Naive thymus-derived CD8-positive, alpha-beta T cell (primary cell): ENCODE data around the gene TAL1. TPM values are rescaled to one million over a fixed set of nuclear protein-coding genes. Genes with fewer than 3 reads are reported as not detected.

Source experiments
- ATAC-seq, 2 donors: fragments of 150-1000 bp; cut with Tn5 transposase in 1 of 2; sonication (Bioruptor Pico), chemical (Tn5 transposase) in 1 of 2; 1 replicate in 1 of 2; 2 replicates in 1 of 2; pipeline ENCODE4 v1.10.0; 2021; ENCODE audit warnings: mild to moderate bottlenecking in 2 of 2, moderate library complexity in 2 of 2
- POLR2A ChIA-PET: fragments of 350-600 bp; sonication (Branson Sonifier 250); formaldehyde crosslinking; loops from one replicate; lab custom pipeline; 2021; ENCODE audit warnings: antibody characterized with exemption; lab: Charles Lee
- DNase-seq, 10 donors: peaks; one replicate each; pipeline versions ENCODE4 v3.0.0 to v3.0.0-alpha.2; 2020 to 2022
- H3K27ac Mint-ChIP-seq, 10 donors: one replicate each; pipeline ENCODE4 v1.8.0; 2020 to 2022; ENCODE audit warnings: mild to moderate bottlenecking in 10 of 10, mixed read lengths in 10 of 10, moderate library complexity in 4 of 10, inconsistent platforms in 1 of 10
- H3K27me3 Mint-ChIP-seq, 5 donors: one replicate each; pipeline ENCODE4 v1.8.0; 2021 to 2022; ENCODE audit warnings: mixed read lengths in 5 of 5
- H3K36me3 Mint-ChIP-seq, 3 donors: one replicate each; pipeline ENCODE4 v1.8.0; 2020 to 2022; ENCODE audit warnings: mixed read lengths in 3 of 3, mild to moderate bottlenecking in 2 of 3, inconsistent platforms in 1 of 3
- H3K4me1 Mint-ChIP-seq, 4 donors: one replicate each; pipeline ENCODE4 v1.8.0; 2021 to 2022; ENCODE audit warnings: mixed read lengths in 4 of 4
- H3K4me3 Mint-ChIP-seq, 10 donors: one replicate each; pipeline ENCODE4 v1.8.0; 2020 to 2022; ENCODE audit warnings: mild to moderate bottlenecking in 10 of 10, mixed read lengths in 10 of 10, moderate library complexity in 6 of 10, inconsistent platforms in 1 of 10
- H3K9me3 Mint-ChIP-seq, 9 donors: one replicate each; pipeline ENCODE4 v1.8.0; 2020 to 2022; ENCODE audit warnings: mixed read lengths in 9 of 9, mild to moderate bottlenecking in 3 of 9, inconsistent platforms in 1 of 9, moderate library complexity in 1 of 9
- polyA plus RNA-seq, 3 donors: library from polyadenylated mRNA; unstranded; fragments of 300-500 nt; fragmentation: Illumina TruSeq; gene quantifications; one replicate each; pipeline ENCODE4 v1.2.3, GENCODE V29; 2021
- total RNA-seq, 8 experiments: library from RNA in 2 of 8; stranded (reverse) in 2 of 8; gene quantifications; one replicate each; pipeline ENCODE4 v1.2.3 and lab custom pipeline; 2021 to 2026

The TAL1 gene
- total and polyA plus RNA-seq, 5 experiments from 2014 or later: not detected

DNA sequence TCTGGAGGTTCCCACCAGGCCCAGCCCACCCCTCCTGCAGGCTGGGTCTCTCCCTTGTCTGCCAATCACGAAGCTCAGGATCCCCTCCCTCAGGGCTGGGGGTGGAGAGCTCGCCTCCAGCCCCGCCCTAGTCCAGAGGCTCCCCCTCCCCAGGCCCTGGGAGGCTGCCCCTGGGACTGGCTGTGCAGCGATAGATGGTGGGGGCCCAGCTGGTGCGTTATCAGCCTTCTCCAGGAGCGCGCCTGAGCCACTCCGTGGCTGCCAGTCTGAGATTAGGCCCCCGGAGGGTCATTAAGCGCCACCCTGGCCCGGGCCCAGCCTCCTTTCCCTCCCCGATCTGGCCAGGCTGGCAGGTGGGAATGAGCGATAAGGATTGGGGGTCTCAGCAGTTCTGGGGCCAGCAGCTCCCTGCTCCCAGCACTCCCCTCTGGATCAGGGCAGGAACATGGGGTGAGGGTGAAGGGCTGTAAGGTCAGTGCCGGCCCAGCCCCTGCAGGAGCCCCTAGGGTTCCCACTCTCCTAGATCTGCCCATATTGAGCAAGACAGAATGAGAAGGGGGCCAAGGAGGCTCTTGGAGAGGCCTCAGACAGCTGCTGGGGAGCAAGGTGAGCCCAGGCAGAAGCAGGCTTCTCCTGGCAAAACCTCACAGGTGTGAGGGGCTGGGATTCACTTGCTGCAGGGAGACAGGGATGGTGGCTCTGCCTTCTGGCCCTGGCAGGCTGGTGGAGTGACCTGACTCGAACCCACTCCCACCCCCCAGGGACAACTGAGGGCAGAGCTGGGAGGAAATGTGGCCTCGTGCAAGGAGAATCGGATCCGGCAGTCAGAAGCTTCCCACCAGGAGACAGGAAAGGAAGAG lies 50.7 kb downstream of the TAL1 start:
- no peak for DNase-seq
- Mint-ChIP-seq H3K9me3 (no peaks in the 10 kb centered on the region), H3K27ac (no peak overlapping the region), H3K27me3 (peaks cover 17 to 84% (median 52%) of the 10 kb centered on the region in 5 donors), H3K36me3 (no peaks in the 10 kb centered on the region), H3K4me1 (peaks cover 10 to 11% (median 11%) of the 10 kb centered on the region in 4 donors), H3K4me3 (peak overlapping the region in 1 of 10 donors; percentile 56)
- no peak for ATAC-seq
- POLR2A ChIA-PET: no interaction called here

DNA sequence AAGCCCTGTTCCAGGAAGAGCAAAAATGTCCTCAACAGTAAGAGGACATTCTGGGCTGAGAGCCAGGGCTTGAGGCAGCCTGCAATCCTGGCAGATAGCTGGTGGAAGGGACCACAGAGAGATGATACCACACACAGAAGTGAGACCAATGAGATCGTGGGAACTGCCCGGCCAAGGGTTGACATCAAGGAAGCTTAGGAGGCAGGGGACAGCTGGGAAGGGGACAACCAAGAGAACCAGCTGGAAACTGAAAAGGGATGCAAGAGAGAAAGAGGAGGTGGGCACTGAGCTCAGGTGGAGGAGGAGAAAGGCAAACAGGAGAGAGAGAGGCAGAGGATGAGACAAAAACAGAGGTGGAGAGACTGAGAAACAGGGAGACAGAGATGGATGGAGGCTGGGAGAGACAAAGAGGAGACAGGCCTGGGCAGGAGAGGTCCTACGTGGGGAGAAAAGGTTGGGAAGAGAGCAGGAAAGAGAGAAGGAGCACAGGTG lies 51.4 kb downstream of the TAL1 start:
- Mint-ChIP-seq H3K9me3 (no peaks in the 10 kb centered on the region), H3K4me3 (peak overlapping the region in 1 of 10 donors; percentile 56), H3K4me1 (peaks cover 10 to 13% (median 12%) of the 10 kb centered on the region in 4 donors), H3K27me3 (peaks cover 17 to 84% (median 56%) of the 10 kb centered on the region in 5 donors), H3K36me3 (no peaks in the 10 kb centered on the region), H3K27ac (peak overlapping the region in 1 of 10 donors; percentile 53)
- POLR2A ChIA-PET: no interaction called here
- ATAC-seq: no peak
- DNase-seq: no peak

DNA sequence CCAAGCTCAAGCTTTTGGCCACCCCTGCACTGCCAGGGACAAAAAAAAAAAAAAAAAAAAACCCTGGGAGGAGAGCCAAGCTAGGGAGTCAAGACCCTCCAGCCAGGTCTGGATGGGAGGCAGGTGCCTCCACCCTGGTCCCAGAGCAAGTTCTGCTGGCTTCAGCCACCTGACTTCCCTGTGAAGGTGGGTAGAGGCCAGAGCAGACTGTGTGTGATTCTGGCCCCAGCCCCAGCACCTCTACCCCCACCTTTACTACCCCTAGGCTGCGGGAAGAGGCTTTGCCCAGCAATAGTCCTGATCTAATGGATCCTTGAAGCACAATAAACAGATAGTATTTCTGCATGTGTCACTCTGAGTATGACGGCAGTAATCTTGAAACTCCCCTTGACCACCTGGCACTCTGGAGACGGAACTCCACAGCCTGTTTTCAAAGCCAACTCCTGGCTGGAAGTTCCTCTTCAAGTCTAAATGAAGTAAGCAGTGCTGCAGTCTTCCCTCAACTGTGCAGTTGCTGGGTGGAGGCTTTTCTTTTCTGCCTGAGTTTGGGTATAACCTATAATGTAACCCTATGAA lies 51.9 kb downstream of the TAL1 start:
- H3K27me3 Mint-ChIP-seq: peaks cover 17 to 84% (median 54%) of the 10 kb centered on the region in 5 donors
- peak overlapping the region in 4 of 10 donors; percentile 3 to 73 (median 34) for H3K4me3 Mint-ChIP-seq

DNA sequence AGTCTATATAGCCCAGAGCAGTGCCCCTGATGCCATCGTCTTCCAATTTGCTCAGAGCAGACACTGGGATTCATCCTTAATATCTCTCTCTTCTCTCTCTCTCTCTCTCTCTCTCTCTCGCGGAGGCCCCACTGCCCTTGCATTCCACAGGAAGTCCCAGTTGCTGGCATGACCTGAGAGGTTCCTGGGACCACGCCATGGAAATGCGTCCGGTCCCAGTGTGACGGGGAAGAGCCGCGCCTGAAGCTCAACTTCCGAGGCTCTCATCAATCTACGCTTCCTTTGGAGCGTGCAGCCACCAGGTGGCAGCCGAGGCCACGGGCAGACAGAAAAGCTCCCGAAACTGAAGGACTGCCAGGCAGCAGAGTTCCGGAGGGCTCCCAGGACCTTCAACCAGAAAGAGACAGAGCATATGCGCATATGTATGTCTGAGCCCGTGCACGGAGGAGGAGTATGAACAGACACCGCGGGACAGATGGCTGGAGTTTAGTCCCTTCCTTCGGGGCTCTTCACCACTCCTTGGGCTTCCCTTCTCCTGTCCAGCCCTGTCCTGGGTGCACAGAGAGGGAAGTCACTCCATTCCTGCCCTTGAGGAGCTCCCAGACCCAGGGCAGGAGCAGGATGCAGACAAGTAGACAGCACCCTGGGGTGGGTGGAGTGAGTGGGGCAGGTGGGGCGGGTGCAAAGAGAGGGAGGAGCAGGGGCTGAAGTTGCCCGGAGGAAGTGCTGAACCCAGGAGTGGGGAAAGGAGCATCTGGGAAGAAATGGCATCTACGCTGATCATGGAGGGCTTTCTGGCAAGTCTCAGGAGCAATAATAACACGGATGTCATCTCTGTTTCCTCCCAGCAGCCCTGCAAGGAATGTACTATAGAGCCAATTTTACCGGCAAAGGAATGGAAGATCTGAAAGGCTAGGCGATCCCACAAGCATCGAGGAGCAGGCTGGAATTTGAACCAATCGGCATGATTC lies 52.7 kb downstream of the TAL1 start:
- peaks cover 11 to 20% (median 14%) of the 10 kb centered on the region in 4 donors for H3K4me1 Mint-ChIP-seq
- no peaks in the 10 kb centered on the region for H3K36me3 Mint-ChIP-seq
- peak overlapping the region in 4 of 10 donors; percentile 54 to 96 (median 84) for H3K27ac Mint-ChIP-seq
- peak; percentile 36 to 74 (median 52) for DNase-seq
- peaks cover 17 to 84% (median 51%) of the 10 kb centered on the region in 5 donors for H3K27me3 Mint-ChIP-seq
- ATAC-seq: peak; percentile 71 to 72
- POLR2A ChIA-PET: no interaction called here
- peak overlapping the region; percentile 62 to 92 (median 78) for H3K4me3 Mint-ChIP-seq
- H3K9me3 Mint-ChIP-seq: no peaks in the 10 kb centered on the region

More for the DNA sequence above, 51.9 kb downstream of the TAL1 start:
- POLR2A ChIA-PET: no interaction called here
- Mint-ChIP-seq H3K4me1 (peaks cover 11 to 18% (median 14%) of the 10 kb centered on the region in 4 donors), H3K36me3 (no peaks in the 10 kb centered on the region), H3K27ac (no peak overlapping the region), H3K9me3 (no peaks in the 10 kb centered on the region)
- ATAC-seq (no peak), DNase-seq (no peak)

DNA sequence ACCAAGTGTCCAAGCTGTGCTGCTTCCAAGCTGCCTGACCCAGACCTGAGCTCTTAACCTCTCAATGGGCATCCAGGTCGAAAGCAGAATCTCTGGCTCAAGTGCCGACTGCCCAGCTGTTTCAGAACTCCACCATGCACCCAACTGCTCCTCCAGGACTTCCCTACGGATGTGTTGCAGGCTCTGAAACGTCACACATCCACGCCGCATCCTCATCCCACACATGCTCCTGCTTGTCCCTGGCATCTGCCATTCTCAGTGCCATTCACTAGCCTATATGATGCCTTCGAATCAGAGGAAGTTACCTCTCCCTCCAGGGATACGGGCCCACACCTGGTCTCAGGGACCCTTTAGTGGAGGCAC lies 53.4 kb downstream of the TAL1 start:
- H3K36me3 Mint-ChIP-seq: no peaks in the 10 kb centered on the region
- POLR2A ChIA-PET: no interaction called here
- H3K27me3 Mint-ChIP-seq: peaks cover 17 to 89% (median 55%) of the 10 kb centered on the region in 5 donors
- H3K27ac Mint-ChIP-seq: peak overlapping the region in 2 of 10 donors; percentile 84 to 96
- ATAC-seq (no peak), DNase-seq (no peak)
- H3K9me3 Mint-ChIP-seq: peaks cover 0 to 1% (median 0%) of the 10 kb centered on the region in 9 donors
- H3K4me1 Mint-ChIP-seq: peaks cover 11 to 20% (median 14%) of the 10 kb centered on the region in 4 donors
- peak overlapping the region in 3 of 10 donors; percentile 62 to 92 (median 89) for H3K4me3 Mint-ChIP-seq

DNA sequence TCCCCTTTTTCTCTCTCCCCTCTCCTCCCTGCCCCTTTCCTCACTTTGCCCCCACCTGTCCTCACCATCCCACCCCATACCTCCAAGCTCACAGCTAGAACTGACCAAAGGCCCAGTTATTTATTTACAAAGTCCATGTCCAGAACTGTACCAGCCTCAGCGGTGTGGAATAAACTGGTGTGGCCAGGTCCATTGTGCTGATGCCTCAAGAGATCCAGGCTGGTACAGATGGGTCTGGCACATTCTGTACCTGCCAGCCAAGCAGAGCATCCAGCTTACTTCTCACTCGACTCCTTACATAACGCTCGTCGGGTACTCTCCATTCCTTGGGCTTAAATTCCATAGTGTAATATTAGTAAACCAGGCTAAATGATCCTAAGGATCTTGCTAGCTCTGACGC lies 54.0 kb downstream of the TAL1 start:
- H3K9me3 Mint-ChIP-seq: peaks cover 0 to 1% (median 0%) of the 10 kb centered on the region in 9 donors
- no peak overlapping the region for H3K4me3 Mint-ChIP-seq
- ATAC-seq: no peak
- H3K27me3 Mint-ChIP-seq: peaks cover 18 to 89% (median 55%) of the 10 kb centered on the region in 5 donors
- peaks cover 11 to 20% (median 14%) of the 10 kb centered on the region in 4 donors for H3K4me1 Mint-ChIP-seq
- H3K27ac Mint-ChIP-seq: no peak overlapping the region
- no peak for DNase-seq
- H3K36me3 Mint-ChIP-seq: no peaks in the 10 kb centered on the region
- POLR2A ChIA-PET: no interaction called here

DNA sequence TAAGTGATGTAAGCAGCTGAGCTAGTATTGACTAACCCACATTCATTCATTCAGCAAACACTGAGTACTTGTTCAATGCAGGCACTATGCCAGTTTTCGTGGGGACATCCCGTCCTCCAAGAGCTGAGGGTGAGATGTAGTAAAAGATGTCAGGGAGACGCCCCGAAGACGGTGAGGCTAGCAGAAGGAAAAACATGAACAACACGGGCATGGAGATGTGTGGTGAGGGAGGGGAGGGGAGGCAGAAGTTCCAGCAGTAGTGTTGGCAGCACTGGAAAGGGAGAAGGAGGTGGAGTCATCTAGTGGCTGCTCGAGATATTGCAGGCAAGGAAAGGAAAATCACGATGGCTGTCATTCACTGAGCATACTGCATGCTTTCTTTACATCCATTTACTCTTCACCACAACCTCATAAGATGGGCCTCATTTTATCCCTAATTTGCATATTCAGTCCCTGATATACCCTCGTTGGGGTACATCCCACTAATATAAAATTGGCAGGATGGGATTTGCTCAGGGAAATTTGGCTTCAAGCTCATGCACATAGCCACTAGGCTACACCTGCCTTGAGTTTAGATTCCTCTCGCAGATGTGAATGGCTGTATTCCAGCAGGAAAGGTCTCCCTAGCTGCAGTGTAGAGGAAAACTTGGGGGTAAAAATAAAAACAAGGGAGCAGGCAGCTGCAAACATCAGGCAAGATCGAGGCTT lies 56.6 kb downstream of the TAL1 start:
- peak in 6 of 10 donors; percentile 11 to 40 (median 30) for DNase-seq
- POLR2A ChIA-PET: no interaction called here
- peaks cover 18 to 66% (median 41%) of the 10 kb centered on the region in 5 donors for H3K27me3 Mint-ChIP-seq
- peaks cover 9 to 20% (median 12%) of the 10 kb centered on the region in 4 donors for H3K4me1 Mint-ChIP-seq
- no peaks in the 10 kb centered on the region for H3K36me3 Mint-ChIP-seq
- H3K4me3 Mint-ChIP-seq: no peak overlapping the region
- peak; percentile 53 to 59 for ATAC-seq
- H3K27ac Mint-ChIP-seq: no peak overlapping the region
- peaks cover 0 to 7% (median 1%) of the 10 kb centered on the region in 9 donors for H3K9me3 Mint-ChIP-seq

DNA sequence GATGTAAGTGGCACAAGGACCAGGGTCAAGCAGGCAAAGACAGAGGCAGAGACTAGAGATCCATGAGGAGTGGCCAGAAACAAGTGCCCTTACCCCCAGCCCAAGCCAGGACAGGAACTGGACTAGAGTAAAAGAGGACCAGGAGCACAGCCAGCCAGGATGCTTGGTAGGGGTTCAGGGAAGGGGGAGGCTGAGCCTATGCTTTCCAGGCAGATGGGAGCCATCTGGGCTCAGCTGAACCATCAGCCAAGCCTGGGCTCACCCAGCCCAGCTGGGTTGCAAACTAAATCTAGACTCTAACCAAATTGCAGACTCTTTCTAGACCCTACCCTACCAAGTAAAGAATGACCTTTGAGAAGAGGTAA lies 57.4 kb downstream of the TAL1 start:
- POLR2A ChIA-PET: no interaction called here
- H3K9me3 Mint-ChIP-seq: peaks cover 0 to 7% (median 1%) of the 10 kb centered on the region in 9 donors
- DNase-seq (no peak), ATAC-seq (no peak)
- H3K27me3 Mint-ChIP-seq: peaks cover 14 to 58% (median 37%) of the 10 kb centered on the region in 5 donors
- no peaks in the 10 kb centered on the region for H3K36me3 Mint-ChIP-seq
- no peak overlapping the region for H3K27ac Mint-ChIP-seq
- peaks cover 7 to 18% (median 11%) of the 10 kb centered on the region in 4 donors for H3K4me1 Mint-ChIP-seq
- no peak overlapping the region for H3K4me3 Mint-ChIP-seq

DNA sequence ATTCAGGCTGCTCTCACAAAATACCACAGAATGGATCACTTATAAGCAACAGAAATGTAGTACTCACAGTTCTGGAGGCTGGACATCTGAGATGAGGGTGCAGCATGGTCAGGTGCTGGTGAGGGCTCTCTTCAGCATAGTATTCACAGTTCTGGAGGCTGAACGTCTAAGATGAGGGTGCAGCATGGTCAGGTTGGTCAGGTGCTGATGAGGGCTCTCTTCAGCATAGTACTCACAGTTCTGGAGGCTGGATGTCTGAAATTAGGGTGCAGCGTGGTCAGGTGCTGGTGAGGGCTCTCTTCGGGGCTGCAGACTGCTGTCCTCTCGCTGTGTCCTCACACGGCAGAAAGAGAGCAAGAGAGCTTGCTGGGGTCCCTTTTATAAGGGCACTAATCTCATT lies 59.2 kb downstream of the TAL1 start:
- H3K4me3 Mint-ChIP-seq: no peak overlapping the region
- peaks cover 0 to 9% (median 4%) of the 10 kb centered on the region in 4 donors for H3K4me1 Mint-ChIP-seq
- peaks cover 12 to 57% (median 33%) of the 10 kb centered on the region in 5 donors for H3K27me3 Mint-ChIP-seq
- no peak for DNase-seq
- no peak for ATAC-seq
- no peak overlapping the region for H3K27ac Mint-ChIP-seq
- peaks cover 0 to 9% (median 3%) of the 10 kb centered on the region in 9 donors for H3K9me3 Mint-ChIP-seq
- no peaks in the 10 kb centered on the region for H3K36me3 Mint-ChIP-seq
- POLR2A ChIA-PET: no interaction called here
